ENCODE results near the gene HOXB3.

Gene HOXB3

GRCh38 chr17:48559840-48560817 is 29.9 kb downstream of the HOXB3 start (continued):
- TF ChIP-seq ZBTB17 (tag by site-specific recombination; IDR thresholded peaks at IDR 0.05) (peak; percentile 39; the same call in 1 of the 2 replicates), ZNF777 (tag by site-specific recombination; IDR thresholded peaks at IDR 0.05; ENCODE audit: borderline replicate concordance) (no peak), ZNF148 (tag by site-specific recombination; IDR thresholded peaks at IDR 0.05; ENCODE audit: borderline replicate concordance) (no peak), GLIS1 (tag by site-specific recombination; IDR thresholded peaks at IDR 0.05) (no peak), EGR2 (tag by site-specific recombination; IDR thresholded peaks at IDR 0.05; ENCODE audit: low read depth) (0 out of 2 replicates have a peak, but pooled peaks have one; percentile 9), ZNF157 (tag by site-specific recombination; IDR thresholded peaks at IDR 0.05) (no peak), ZNF488 (tag by site-specific recombination; IDR thresholded peaks at IDR 0.05) (no peak), PRDM6 (tag by site-specific recombination; IDR thresholded peaks at IDR 0.05) (no peak), ZNF175 (tag by site-specific recombination; IDR thresholded peaks at IDR 0.05) (no peak), ZNF354C (tag by site-specific recombination; IDR thresholded peaks at IDR 0.05; ENCODE audit: borderline replicate concordance, low read depth) (no peak), KLF8 (tag by site-specific recombination; IDR thresholded peaks at IDR 0.05) (no peak), ZNF707 (tag by site-specific recombination; IDR thresholded peaks at IDR 0.05) (no peak), ZBTB8A (tag by site-specific recombination; IDR thresholded peaks at IDR 0.05) (no peak; the same call in 1 of the 2 replicates), ZNF600 (tag by site-specific recombination; IDR thresholded peaks at IDR 0.05) (peak; percentile 58), ZNF580 (tag by site-specific recombination; IDR thresholded peaks at IDR 0.05) (no peak), IKZF3 (tag by site-specific recombination; IDR thresholded peaks at IDR 0.05) (peak; percentile 89), ZBTB1 (tag by site-specific recombination; IDR thresholded peaks at IDR 0.05) (no peak), ZNF121 (tag by site-specific recombination; IDR thresholded peaks at IDR 0.05) (no peak), ZFP3 (tag by site-specific recombination; IDR thresholded peaks at IDR 0.05; ENCODE audit: low read depth) (no peak), PATZ1 (tag by site-specific recombination; IDR thresholded peaks at IDR 0.05) (0 out of 2 replicates have a peak, but pooled peaks have one; percentile 10), ZNF561 (tag by site-specific recombination; IDR thresholded peaks at IDR 0.05; ENCODE audit: borderline replicate concordance) (no peak), ZNF416 (tag by site-specific recombination; IDR thresholded peaks at IDR 0.05) (no peak), ZNF280C (tag by site-specific recombination; IDR thresholded peaks at IDR 0.05) (no peak), ZBTB48 (tag by site-specific recombination; IDR thresholded peaks at IDR 0.05) (no peak), GLI4 (tag by site-specific recombination; IDR thresholded peaks at IDR 0.05) (no peak), ZNF514 (tag by site-specific recombination; IDR thresholded peaks at IDR 0.05) (no peak), OSR2 (tag by site-specific recombination; IDR thresholded peaks at IDR 0.05) (peak; percentile 7; the same call in 1 of the 2 replicates), ZNF184 (tag by site-specific recombination; IDR thresholded peaks at IDR 0.05) (no peak), ZNF621 (tag by site-specific recombination; IDR thresholded peaks at IDR 0.05) (no peak), ZNF394 (tag by site-specific recombination; IDR thresholded peaks at IDR 0.05; ENCODE audit: borderline replicate concordance) (no peak)

Measured in HEK293 (cell line).